ENCODE measurements around the gene AMMECR1. TPM values are rescaled to one million over a fixed set of nuclear protein-coding genes. Genes with fewer than 3 reads are reported as not detected.

Gene AMMECR1
- total RNA-seq, 4 donors from 2014 or later, result 1.0 to 12.1 (median 6.9) TPM

DNA sequence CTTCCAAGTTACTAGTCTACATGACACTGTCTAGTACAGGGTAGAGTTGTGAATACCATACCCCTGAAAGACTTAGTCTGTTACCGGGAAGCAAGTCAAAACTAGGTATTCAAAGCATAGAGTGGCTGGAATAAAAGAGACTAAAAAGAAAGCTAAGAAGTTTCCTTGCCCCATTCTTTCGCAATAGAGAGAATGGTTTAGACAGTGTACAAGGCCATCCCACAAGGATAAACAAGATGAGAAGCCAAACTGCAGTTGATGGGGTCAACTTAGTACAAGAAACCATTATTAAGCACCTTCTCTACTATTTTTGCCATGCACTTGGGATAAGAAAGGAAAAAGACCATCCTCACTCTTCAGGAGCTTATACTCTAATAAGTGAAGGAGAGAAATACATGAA is 30.3 kb downstream of the AMMECR1 start:
- Histone ChIP-seq H3K4me3 (no peak overlapping the region), H3K9me3 (no peaks in the 10 kb centered on the region), H3K27me3 (no peaks in the 10 kb centered on the region), H3K27ac (no peak overlapping the region), H3K4me1 (no peaks in the 10 kb centered on the region), H3K36me3 (no peaks in the 10 kb centered on the region)
- DNase-seq, result no peak
- intact Hi-C loops (cut with DNase I; ENCODE audit: low total_unique reads), result no loop called here
- TF ChIP-seq POLR2A (IDR thresholded peaks at IDR 0.05), result no peak
- TF ChIP-seq, protein P1, sequence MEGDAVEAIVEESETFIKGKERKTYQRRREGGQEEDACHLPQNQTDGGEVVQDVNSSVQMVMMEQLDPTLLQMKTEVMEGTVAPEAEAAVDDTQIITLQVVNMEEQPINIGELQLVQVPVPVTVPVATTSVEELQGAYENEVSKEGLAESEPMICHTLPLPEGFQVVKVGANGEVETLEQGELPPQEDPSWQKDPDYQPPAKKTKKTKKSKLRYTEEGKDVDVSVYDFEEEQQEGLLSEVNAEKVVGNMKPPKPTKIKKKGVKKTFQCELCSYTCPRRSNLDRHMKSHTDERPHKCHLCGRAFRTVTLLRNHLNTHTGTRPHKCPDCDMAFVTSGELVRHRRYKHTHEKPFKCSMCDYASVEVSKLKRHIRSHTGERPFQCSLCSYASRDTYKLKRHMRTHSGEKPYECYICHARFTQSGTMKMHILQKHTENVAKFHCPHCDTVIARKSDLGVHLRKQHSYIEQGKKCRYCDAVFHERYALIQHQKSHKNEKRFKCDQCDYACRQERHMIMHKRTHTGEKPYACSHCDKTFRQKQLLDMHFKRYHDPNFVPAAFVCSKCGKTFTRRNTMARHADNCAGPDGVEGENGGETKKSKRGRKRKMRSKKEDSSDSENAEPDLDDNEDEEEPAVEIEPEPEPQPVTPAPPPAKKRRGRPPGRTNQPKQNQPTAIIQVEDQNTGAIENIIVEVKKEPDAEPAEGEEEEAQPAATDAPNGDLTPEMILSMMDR (IDR thresholded peaks at IDR 0.05), result no peak

DNA sequence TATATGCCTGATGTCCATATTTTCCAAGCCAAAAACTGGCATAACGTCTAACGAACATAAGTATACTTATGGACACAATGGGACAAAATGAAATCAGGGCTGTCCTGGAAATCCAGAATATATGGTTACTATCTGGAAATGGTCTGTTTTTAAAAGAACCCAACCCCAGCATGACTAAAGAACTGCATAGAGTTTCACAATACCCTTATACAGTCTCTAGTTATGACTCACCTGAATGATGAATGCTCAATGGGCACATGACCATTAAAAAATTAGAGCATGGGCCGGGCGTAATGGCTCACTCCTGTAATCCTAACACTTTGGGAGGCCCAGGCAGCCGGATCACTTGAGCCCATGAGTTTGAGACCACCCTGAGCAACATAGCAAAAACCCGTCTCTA is 31.8 kb downstream of the AMMECR1 start:
- H3K36me3 ChIP-seq, result no peaks in the 10 kb centered on the region
- H3K4me3 ChIP-seq, result no peak overlapping the region
- peak in 1 of 2 donors; percentile 14 for DNase-seq
- TF ChIP-seq POLR2A (IDR thresholded peaks at IDR 0.05), result no peak
- TF ChIP-seq, protein P1 (IDR thresholded peaks at IDR 0.05), result no peak
- H3K9me3 ChIP-seq, result no peaks in the 10 kb centered on the region
- intact Hi-C loops (cut with DNase I; ENCODE audit: low total_unique reads), result no loop called here
- H3K4me1 ChIP-seq, result no peaks in the 10 kb centered on the region
- H3K27me3 ChIP-seq, result no peaks in the 10 kb centered on the region
- no peak overlapping the region for H3K27ac ChIP-seq

DNA sequence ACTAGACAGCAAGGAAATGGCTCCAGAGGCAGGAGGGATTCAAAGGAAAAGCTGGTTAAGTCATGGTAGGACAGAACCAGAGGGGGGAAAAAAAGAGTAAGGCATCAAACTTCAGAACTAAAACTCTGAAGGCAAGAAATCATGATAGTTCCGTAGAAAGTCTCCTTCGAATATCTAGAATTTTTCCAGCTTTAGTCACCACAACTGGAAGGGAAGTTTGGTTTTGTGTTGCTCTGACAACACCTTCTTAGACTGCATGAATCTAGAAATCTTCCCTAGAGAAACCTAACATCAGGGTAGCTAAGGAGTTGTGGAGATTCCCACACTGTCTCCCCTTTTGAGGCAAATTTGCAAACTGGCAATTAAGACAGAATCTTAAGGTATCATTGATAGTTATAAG is 33.7 kb downstream of the AMMECR1 start:
- intact Hi-C loops (cut with DNase I; ENCODE audit: low total_unique reads), result no loop called here
- Histone ChIP-seq H3K27ac (no peak overlapping the region), H3K9me3 (no peaks in the 10 kb centered on the region), H3K36me3 (no peaks in the 10 kb centered on the region), H3K4me1 (no peaks in the 10 kb centered on the region), H3K27me3 (no peaks in the 10 kb centered on the region), H3K4me3 (no peak overlapping the region)
- DNase-seq, result no peak
- no peak for TF ChIP-seq POLR2A (IDR thresholded peaks at IDR 0.05)

DNA sequence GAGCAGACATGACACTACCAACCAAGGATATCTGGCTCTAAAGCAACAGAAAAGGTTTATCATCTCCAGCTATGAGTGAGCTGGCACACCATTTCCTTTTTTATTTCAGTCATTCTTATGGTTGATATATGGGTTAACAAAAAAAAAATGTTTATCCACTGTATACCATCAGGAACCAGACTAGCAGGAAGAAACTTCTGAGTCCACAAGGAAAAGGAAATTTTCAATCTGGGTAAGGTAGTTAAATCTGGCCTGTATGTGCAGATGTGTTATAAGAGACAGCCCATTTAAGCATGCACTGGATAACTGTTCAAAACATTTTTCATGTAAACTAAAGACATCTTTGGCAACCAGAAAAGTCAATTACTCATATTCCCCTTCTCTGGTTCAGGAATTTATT is 35.0 kb downstream of the AMMECR1 start:
- no peaks in the 10 kb centered on the region for H3K27me3 ChIP-seq
- H3K4me1 ChIP-seq, result no peaks in the 10 kb centered on the region
- H3K4me3 ChIP-seq, result no peak overlapping the region
- intact Hi-C loops (cut with DNase I; ENCODE audit: low total_unique reads), result no loop called here
- TF ChIP-seq POLR2A (IDR thresholded peaks at IDR 0.05), result no peak
- TF ChIP-seq, protein P1 (IDR thresholded peaks at IDR 0.05), result no peak
- no peak for DNase-seq
- H3K27ac ChIP-seq, result no peak overlapping the region
- H3K9me3 ChIP-seq, result no peaks in the 10 kb centered on the region
- no peaks in the 10 kb centered on the region for H3K36me3 ChIP-seq

DNA sequence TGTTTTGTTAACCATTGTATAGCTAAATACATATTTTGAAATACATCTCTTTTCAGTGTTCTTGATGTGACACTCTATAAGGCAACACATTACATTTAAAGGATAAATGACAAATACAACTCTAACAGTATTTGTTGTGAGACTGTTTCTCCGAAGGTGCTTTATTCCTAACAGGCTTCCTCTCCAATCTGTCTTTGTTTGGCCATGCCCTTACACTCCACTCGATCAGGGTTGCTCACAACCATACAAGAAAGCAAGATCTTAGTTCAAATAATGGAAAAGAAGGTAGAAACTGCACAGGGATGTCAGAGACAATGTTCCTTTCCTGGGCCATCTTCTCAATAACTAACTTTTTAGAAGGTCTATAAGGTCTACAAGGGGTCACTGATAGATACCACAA is 36.5 kb downstream of the AMMECR1 start:
- Histone ChIP-seq H3K27ac (no peak overlapping the region), H3K36me3 (no peaks in the 10 kb centered on the region), H3K27me3 (no peaks in the 10 kb centered on the region), H3K4me3 (no peak overlapping the region), H3K4me1 (no peaks in the 10 kb centered on the region), H3K9me3 (no peaks in the 10 kb centered on the region)
- TF ChIP-seq, protein P1 (IDR thresholded peaks at IDR 0.05), result no peak
- TF ChIP-seq POLR2A (IDR thresholded peaks at IDR 0.05), result no peak
- no peak for DNase-seq
- intact Hi-C loops (cut with DNase I; ENCODE audit: low total_unique reads), result no loop called here

DNA sequence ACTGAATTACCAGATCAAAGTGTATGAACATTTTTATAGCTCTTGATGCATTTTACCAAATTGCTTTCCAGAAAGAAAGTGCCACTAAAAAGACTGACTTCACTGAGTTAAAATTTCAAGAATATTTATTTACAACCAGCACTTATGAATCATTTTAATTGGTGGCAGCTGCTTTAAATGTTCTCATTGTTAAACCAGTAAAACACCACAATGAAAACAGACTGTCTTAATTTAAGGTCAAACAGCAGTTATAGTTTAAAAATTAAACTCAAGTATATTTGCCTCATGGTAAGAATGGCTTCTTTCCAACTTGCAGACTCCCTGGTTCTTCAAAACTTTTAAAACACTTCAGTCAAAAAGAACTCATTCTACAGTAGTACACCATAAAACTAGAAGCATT is 36.9 kb downstream of the AMMECR1 start:
- H3K27ac ChIP-seq, result no peak overlapping the region
- no peak for DNase-seq
- H3K36me3 ChIP-seq, result no peaks in the 10 kb centered on the region
- H3K4me3 ChIP-seq, result no peak overlapping the region
- no peaks in the 10 kb centered on the region for H3K27me3 ChIP-seq
- H3K4me1 ChIP-seq, result no peaks in the 10 kb centered on the region
- intact Hi-C loops (cut with DNase I; ENCODE audit: low total_unique reads), result no loop called here
- H3K9me3 ChIP-seq, result no peaks in the 10 kb centered on the region
- no peak for TF ChIP-seq POLR2A (IDR thresholded peaks at IDR 0.05)
- TF ChIP-seq, protein P1 (IDR thresholded peaks at IDR 0.05), result no peak

All from uterus (tissue), 4 donors.